GM21360 (cell line): Measurements from ENCODE around the gene GULP1.
"Not testable (repeated sequence)": the region's sequence is repeated elsewhere in the genome, so short reads cannot be mapped to it uniquely, and the experiment has no call there.

ENCODE experiments used
- ATAC-seq: cut with Tn5 transposase; IDR thresholded peaks from one replicate; pipeline ENCODE4 v1.9.1; 2021; ENCODE audit warnings: mild to moderate bottlenecking, moderate library complexity; ENCODE audit not compliant: unreplicated experiment

GULP1 gene

DNA sequence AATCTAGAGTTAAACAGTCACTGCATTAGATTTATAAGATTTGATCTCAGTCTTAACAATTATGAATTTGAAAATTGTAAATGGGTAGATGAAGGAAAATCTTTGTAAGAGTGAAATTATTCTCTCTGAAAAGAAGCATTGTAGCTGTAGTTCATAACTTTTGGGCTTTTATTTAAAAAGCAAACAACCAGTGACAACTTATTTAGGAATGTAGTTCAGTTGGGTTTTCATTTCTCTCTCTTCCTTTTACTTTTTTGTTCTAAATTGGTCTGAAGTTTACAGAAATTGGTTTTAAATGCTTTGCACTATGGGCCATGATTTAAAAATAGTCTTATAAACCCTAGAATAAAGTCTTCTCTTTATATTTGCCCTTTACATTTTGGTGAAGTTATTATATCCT lies 296.6 kb downstream of the GULP1 start:
- ATAC-seq = no peak

- no peak for ATAC-seq
Observed at GRCh38 chr2:188596054-188596453, 304.4 kb downstream of the GULP1 start.

- ATAC-seq = no peak
Observed at GRCh38 chr2:188598551-188598950, 306.9 kb downstream of the GULP1 start.

DNA sequence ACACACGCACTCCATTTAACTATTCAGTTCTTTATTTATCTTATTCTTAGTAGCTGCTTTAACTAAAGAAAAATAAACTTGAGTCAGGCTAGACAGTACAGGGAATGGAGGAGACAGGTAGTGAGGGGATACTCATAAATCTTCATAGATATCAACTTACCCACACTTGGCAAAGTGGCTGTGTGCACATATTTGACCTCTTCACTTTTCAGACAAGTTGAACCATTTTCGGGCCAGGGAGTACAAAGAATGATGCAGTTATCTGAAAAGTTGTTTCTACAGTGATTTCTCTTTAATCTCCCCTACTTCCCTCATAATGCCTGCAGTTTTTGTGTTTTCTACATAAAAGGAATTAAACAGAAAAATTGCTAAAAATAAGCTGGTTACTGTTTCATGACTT lies 307.5 kb downstream of the GULP1 start:
- ATAC-seq = no peak

- no peak for ATAC-seq
Observed at GRCh38 chr2:188600536-188601210, 309.0 kb downstream of the GULP1 start.

- no peak for ATAC-seq
Observed at GRCh38 chr2:188601391-188601790, 309.7 kb downstream of the GULP1 start.

DNA sequence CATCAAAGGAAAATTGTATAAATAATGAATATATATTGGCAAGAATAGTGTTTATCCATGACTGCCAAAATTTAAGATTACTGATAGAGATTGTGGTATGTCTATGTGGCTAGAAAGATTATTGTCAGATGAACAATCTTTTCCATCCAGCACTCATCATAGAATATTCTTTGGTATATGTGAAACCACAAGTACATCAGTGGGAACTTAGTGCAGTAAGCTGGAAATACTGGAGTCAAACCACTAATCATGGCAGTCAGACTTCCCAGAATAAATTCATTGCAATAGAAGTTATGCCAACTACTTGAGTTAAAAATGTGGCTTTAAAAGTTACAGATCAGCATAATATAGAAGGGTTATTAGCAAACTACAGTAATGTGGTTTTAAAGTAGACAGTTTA lies 310.3 kb downstream of the GULP1 start:
- ATAC-seq = no peak

GRCh38 chr2:188604579-188604978 lies 312.9 kb downstream of the GULP1 start:
- no peak for ATAC-seq

- not testable (repeated sequence) for ATAC-seq
Observed at GRCh38 chr2:188605609-188606584, 314.2 kb downstream of the GULP1 start.

GRCh38 chr2:188606596-188606995 lies 314.9 kb downstream of the GULP1 start:
- ATAC-seq = not testable (repeated sequence)

- no peak for ATAC-seq
Observed at GRCh38 chr2:188607501-188607900, 315.8 kb downstream of the GULP1 start.

DNA sequence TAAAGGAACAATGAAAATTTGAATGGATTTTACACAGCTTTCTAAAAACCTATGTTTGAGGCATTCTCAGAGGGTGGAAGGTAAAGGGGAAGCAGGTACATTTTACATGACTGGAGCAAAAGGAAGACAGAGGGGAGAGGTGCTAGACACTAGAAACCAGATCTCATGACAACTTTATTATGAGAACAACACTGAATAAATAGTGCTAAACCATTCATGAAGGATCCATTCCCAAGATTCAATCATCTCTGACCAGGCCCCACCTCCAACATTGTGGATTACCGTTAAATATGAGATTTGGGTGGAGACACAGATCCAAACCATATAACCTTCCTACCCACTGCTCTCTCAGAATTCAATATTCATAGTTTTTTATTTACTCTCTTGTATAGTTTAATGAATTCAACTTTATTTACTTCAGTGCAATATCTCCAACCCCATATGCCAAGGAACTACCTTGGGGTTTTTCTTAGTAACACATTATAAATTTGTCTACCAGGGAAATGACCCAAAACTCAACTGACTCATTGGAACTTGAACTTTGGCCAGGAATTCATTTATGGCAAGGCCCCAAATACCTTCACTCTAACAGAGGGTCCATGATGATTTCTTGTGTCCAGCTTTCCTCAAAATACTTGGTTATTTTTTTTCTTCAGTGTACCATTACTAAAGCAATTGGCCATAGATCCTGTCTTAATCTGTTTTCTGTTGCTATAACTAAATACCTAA lies 317.8 kb downstream of the GULP1 start:
- no peak for ATAC-seq

- no peak for ATAC-seq
Observed at GRCh38 chr2:188610050-188610444, 318.4 kb downstream of the GULP1 start.

GRCh38 chr2:188610827-188611226 lies 319.2 kb downstream of the GULP1 start:
- ATAC-seq = no peak

DNA sequence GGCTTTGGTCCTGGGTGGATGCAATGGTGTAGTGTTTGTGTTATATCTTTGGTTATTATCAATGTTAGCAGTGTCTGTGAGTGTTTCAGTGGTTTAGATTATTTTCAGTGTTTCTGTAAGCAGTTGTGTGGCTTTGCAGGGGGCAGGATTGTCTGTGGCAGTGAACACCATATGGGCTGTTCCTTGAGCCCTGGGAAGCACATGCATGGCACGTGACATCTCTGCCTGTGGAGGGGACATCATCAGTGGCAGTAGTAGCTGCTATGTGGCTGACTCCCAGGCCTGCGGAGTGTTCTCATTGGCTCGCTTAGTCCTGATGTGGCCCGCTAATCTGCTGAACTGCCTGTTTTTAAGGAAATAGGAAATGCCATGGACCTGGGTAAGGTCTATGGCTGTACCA lies 327.5 kb downstream of the GULP1 start:
- ATAC-seq = no peak

DNA sequence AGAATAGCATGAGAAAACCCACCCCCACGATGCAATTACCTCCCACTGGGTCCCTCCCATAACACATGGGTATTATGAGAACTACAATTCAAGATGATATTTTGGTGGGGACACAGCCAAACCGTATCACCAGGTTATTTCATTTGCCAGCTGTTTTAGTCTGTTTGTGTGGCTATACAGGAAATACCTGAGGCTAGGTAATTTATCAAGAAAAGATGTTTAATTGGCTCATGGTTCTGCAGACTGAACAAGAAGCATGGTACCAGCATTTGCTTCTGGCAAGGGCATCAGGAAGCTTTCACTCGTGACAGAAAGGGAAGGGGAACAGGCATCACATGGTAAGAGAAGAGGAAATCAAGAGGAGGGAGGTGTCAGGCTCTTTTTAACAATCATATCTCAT lies 329.2 kb downstream of the GULP1 start:
- no peak for ATAC-seq

GRCh38 chr2:188622601-188623260 lies 331.1 kb downstream of the GULP1 start:
- no peak for ATAC-seq

- ATAC-seq = no peak
Observed at GRCh38 chr2:188623995-188624643, 332.4 kb downstream of the GULP1 start.

- ATAC-seq = no peak
Observed at GRCh38 chr2:188627471-188627870, 335.8 kb downstream of the GULP1 start.

- no peak for ATAC-seq
Observed at GRCh38 chr2:188628989-188629752, 337.5 kb downstream of the GULP1 start.
